ENCODE measurements around the gene HSD17B8.

GRCh38 chr6:33171016-33171879, 33.2 kb upstream of the HSD17B8 start:
- TF ChIP-seq POLR2AphosphoS5 (IDR thresholded peaks at IDR 0.05; ENCODE audit: low read depth, low read length) (no peak), CTCF (IDR thresholded peaks at IDR 0.05) (no peak), TCF7L2 (IDR thresholded peaks at IDR 0.05; ENCODE audit: low read depth, low read length) (no peak)
